ENCODE measurements around the gene ARMC2.

DNA sequence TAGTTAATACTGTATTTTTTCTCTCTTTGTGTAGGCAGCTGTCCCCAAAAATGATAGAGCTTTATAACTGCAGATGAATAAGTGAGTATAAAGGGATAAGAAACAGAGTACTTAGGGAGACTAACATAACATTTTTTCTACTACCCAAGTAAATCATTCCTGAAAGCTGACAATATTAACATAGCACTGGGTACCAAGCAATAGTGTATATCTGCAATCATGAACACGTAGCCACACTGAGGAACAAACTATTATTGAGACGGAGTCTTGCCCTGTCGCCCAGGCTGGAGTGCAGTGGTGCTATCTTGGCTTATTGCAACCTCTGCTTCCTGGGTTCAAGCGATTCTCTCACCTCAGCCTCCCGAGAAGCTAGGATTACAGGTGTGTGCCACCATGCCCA is 140.5 kb downstream of the ARMC2 start:
- no peak for TF ChIP-seq POLR2A (IDR thresholded peaks at IDR 0.05)
- TF ChIP-seq, protein P1, sequence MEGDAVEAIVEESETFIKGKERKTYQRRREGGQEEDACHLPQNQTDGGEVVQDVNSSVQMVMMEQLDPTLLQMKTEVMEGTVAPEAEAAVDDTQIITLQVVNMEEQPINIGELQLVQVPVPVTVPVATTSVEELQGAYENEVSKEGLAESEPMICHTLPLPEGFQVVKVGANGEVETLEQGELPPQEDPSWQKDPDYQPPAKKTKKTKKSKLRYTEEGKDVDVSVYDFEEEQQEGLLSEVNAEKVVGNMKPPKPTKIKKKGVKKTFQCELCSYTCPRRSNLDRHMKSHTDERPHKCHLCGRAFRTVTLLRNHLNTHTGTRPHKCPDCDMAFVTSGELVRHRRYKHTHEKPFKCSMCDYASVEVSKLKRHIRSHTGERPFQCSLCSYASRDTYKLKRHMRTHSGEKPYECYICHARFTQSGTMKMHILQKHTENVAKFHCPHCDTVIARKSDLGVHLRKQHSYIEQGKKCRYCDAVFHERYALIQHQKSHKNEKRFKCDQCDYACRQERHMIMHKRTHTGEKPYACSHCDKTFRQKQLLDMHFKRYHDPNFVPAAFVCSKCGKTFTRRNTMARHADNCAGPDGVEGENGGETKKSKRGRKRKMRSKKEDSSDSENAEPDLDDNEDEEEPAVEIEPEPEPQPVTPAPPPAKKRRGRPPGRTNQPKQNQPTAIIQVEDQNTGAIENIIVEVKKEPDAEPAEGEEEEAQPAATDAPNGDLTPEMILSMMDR (IDR thresholded peaks at IDR 0.05) = no peak

All from esophagus squamous epithelium (tissue), 4 donors.